ENCODE measurements around the gene OPHN1.

- no peak for TF ChIP-seq POLR2A (IDR thresholded peaks at IDR 0.05)
- no peak for TF ChIP-seq CTCF (IDR thresholded peaks at IDR 0.05)
- no peak for TF ChIP-seq POLR2AphosphoS5 (IDR thresholded peaks at IDR 0.05)
- no peak for TF ChIP-seq EP300 (IDR thresholded peaks at IDR 0.05)
Measured at GRCh38 chrX:68419975-68420374, 13.3 kb downstream of the OPHN1 start.
